ENCODE measurements around the gene YWHAG.

DNA sequence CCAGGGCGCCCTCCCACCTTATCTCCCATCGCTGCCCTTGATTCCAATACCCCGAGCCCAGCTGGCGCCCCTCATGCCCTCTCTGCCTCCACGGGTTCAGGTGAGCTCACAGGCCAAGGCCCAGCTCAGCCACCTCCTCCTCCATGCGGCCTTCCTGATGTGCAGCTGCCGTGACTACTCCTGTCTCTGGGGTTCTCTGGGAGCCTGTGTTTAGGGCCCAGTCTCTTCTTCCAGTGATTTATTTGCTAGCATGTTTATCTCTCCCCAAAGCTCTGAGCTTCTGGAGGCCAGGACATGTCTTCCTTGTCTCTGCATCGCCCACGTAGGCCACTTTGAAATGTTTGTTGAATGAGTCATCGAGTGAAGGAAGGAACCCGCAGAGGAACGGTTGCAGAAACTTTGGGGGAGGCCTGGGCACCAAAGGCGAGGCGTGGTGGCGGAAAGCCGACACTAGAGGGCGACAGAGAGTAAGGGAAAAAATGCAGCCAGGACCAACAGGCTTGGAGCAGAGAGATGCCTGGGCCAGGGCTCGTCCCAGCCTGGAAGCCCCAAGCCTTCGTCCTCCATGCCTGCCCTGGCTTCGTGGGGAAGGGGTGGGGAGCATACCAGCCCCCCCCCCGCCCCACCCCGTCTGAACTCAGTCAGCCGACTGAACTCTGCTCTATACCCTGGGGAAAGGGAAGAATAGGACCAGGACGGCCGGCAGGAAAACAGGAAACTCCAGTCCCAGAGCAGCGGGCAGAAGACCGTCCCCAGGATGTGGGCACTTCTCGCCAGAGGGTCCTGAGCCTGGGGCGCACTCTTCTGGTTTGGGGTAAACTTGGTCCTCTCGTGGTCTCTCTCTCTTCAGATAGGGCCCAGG lies 67.2 kb downstream of the YWHAG start:
- TF ChIP-seq, protein P1, sequence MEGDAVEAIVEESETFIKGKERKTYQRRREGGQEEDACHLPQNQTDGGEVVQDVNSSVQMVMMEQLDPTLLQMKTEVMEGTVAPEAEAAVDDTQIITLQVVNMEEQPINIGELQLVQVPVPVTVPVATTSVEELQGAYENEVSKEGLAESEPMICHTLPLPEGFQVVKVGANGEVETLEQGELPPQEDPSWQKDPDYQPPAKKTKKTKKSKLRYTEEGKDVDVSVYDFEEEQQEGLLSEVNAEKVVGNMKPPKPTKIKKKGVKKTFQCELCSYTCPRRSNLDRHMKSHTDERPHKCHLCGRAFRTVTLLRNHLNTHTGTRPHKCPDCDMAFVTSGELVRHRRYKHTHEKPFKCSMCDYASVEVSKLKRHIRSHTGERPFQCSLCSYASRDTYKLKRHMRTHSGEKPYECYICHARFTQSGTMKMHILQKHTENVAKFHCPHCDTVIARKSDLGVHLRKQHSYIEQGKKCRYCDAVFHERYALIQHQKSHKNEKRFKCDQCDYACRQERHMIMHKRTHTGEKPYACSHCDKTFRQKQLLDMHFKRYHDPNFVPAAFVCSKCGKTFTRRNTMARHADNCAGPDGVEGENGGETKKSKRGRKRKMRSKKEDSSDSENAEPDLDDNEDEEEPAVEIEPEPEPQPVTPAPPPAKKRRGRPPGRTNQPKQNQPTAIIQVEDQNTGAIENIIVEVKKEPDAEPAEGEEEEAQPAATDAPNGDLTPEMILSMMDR (IDR thresholded peaks at IDR 0.05), result peak; percentile 98 to 100 (median 99)
- peak; percentile 6 for TF ChIP-seq POLR2A (IDR thresholded peaks at IDR 0.05)

Data from prostate gland (tissue), 2 donors.